Measurements from ENCODE around the gene WFIKKN1. TPM values are rescaled to one million over a fixed set of nuclear protein-coding genes. Genes with fewer than 3 reads are reported as not detected.

Gene WFIKKN1
- total and polyA plus RNA-seq, 2 of the 13 experiments (the other 11 are each of a cell fraction or from before 2014, with no cell fraction given): 1.7 to 4.9 TPM

- TF ChIP-seq POGK (CRISPR knock-in tag; conservative IDR thresholded peaks at IDR 0.05) (no peak), SYNCRIP (IDR thresholded peaks at IDR 0.05; ENCODE audit: insufficient read depth, low read depth, low read length) (no peak), THYN1 (CRISPR knock-in tag; IDR thresholded peaks at IDR 0.05; ENCODE audit: borderline replicate concordance, low read depth) (no peak), HNF1B (CRISPR knock-in tag; IDR thresholded peaks at IDR 0.05) (peak; percentile 8; the same call in 1 of the 2 replicates), ZNF101 (CRISPR knock-in tag; IDR thresholded peaks at IDR 0.05; ENCODE audit: borderline replicate concordance, low read depth) (no peak), ZNF788 (CRISPR knock-in tag; IDR thresholded peaks at IDR 0.05; ENCODE audit: borderline replicate concordance) (no peak), ZNF687 (CRISPR knock-in tag; IDR thresholded peaks at IDR 0.05) (no peak), PAXIP1 (CRISPR knock-in tag; conservative IDR thresholded peaks at IDR 0.05) (no peak), ZEB1 (IDR thresholded peaks at IDR 0.05; ENCODE audit: insufficient replicate concordance, low read depth) (no peak), KLF11 (CRISPR knock-in tag; IDR thresholded peaks at IDR 0.05) (no peak), STAT6 (CRISPR knock-in tag; IDR thresholded peaks at IDR 0.05; ENCODE audit: borderline replicate concordance) (no peak), RBAK (CRISPR knock-in tag; IDR thresholded peaks at IDR 0.05) (no peak; the same call in 1 of the 2 replicates), ZNF274 (CRISPR knock-in tag; IDR thresholded peaks at IDR 0.05) (peak; percentile 22)
These were observed 1.5 kb upstream of the WFIKKN1 start (continued) for GRCh38 chr16:629185-629832.
